Hematopoietic multipotent progenitor cell treated with erythropoietin and hydrocortisone succinate and interleukin-3 and kit ligand, for 6 days (in vitro differentiated cells): Measurements from ENCODE around the gene SHB.
"Not testable (repeated sequence)": the region's sequence is repeated elsewhere in the genome, so short reads cannot be mapped to it uniquely, and the experiment has no call there.

Experiments
- DNase-seq: peaks from one replicate; pipeline ENCODE4 v3.0.0-alpha.2; 2015

SHB gene

DNA sequence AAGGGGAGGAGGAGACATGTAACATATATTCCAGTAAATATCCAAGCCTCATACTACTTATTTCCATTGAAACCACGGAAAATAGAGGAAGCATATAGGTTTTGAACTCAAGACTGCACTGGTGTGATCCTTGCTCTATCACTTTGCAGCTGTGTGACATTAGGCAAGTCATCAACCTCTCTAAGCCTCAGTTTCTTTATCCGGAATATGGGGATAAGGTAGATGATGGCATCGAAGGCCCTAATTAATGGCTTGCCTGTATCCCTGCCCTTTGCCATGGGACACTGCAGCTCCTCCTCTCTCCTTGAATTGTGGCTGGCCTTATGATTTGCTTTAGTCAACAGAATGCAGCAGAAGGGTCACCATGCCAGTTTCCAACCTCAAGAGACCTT lies 6.9 kb downstream of the SHB start:
- no peak for DNase-seq

DNA sequence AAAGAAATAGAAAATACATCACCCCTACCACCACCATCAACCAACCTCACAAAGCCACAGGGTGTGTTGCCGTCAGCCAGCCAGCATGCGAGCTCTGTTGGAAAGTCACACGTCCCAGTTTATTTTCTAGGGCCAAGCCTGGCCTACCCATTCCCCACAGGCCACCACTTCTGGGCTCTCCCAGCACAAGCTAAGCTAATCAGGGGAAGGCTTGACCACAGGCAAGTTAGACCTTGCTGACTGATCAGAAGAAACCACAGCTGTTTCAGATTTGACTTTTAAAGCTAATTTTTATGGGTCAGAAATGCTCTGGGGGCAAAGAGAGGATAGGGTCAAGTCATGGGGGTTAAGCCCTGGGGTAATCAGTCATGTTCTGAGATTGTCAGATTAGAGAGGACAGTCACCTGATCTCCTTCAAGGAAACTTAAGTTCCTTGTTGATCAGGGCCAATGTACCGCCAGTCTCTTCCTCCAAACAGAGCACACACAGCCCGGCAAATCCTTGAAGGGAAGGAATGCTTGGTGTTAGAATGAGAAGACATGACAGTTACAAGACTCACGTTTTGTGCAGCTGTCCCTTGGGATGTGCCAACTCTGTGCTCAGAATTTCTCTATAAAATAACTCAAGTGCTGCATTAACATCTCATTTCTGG lies 7.6 kb downstream of the SHB start:
- no peak for DNase-seq

DNA sequence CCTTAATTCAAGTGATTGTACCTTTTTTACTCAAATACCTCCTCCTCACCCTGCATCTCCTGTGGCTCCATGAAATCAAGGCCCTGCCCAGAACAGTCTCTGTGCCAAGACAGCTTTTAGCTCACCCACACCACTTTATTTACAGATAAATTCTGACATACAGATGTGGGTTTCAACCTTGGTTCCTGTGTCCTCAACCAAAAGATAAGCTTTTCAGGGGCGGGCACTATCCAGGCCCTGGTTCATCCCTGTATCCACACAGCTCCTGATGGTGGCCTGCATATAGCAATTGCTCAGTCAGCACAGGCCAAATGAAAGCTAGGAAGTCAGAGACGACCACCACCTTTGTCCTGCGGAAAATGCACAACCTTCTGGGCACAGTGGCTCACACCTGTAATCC lies 8.3 kb downstream of the SHB start:
- peak; percentile 81 for DNase-seq

DNA sequence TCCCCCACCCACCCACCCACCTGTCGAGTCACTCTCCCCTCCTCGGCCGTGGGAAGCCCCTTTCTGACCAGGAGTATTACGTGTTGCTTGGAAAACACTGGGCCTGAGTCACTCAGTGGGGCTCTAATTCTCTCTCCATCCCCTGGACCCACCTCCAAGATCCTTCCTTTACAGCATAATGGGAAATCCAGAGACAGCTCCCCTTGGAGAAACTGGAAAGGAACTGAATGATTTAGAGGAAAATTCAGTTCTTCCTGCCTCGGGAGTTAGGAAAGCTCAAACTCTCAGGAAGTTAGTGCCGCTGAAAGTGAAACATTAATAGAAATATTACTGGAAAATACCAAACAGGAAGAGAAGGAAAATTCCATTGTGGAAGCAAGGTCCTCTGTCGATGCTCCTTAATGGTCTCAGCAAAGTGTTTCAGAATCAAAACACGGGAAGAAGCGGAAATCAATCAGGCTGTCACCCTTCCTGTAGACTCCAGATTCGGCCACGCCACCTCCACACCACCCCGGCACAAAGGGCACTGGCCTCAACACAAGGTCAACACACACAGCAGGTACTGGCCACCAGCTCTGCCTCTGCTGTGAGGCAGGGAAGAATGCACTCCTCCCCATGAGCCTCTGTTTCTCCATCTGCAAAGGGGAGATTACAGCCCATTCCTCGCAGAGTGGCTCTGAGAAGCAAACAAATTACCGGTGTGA lies 9.6 kb downstream of the SHB start:
- DNase-seq: no peak

DNA sequence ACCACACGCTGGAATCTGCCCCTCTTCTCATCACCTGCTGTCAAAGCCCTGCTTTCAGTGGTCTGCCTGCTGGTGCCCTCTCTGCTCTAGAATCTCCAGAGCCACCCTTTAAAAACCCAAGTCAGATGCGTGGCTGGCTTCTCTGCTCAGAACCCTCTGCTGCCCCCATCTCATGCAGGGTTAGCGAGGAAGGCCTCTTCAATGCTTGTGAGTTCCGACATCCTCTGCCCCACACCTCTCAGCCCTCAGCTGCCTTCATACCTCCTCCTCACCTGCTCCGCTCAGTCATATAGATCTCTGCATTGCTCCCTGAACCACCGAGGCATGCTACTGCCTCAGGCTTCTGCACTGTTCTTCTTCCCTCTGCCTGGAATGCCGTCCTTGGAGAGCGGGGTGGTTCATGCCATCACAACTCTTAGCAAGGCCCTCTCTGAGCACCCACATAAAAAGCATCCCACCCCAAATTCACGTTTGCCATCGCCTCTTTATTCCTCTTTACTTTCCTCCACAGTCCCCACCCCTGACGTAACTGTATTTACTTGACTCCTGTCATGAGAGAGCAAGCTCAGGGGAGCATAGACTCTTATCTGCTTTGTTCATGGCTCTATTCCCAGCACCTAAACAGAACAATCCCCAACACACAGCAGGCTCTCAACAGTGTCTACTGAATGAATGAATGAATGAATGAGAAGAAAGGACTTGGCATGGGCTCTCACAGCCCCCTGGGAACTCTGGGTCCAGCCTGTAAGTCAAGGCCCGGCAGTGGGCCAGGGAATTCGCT lies 10.4 kb downstream of the SHB start:
- peak; percentile 18 for DNase-seq

DNA sequence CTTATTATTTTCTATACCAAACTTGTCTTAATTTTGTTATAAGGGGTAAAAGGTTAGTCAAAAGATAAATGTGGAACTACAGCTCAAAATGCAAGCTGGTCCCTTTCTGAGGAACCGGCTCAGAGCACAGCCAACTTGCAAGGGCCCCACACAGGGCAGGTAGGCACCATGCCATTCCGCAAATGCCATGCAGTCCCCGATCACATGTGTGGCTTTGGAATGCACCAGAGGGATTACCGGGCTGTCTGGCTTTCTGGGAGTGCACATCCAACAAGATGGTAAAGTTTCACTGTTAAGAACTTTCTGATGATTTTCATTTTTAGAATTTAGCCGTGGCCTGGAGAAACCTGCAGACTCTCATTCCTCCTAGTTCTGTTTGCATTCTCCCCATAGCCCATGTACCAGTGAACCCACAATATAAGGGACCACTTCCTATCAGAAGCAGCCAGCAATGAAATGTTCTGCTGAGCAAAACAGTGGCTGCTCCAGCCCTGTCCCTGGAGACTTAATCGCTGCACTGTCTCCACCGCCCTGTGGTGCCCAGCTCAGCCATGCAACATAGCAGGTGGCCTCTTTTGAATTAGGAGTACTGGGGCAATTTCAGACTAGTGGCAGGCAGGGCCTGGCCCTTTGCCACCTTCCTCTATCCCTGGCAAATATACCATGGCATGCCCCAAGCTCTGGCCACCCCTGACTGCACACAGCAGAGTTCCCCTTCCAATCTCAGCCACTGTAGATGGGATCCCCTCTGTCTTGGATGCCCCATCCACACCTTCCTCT lies 11.4 kb downstream of the SHB start:
- no peak for DNase-seq

DNA sequence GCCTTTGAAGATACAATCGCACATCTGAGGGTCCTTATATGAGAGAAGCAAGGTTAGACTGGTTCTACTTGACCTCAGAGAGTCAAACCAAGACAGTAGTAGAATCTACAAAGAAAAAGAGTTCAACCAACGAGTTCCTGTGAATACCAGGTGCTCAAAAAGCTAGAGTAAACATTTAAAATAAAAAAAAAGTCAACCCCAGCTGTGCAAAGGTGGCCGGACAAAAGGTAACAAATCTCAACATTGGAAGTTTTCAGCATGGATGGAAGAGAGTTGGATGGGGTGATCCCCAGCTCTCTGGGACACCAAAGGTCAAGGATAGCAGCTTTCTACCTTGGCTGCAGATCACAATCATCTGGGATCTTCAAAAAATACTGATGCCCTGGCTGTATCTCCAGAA lies 14.4 kb downstream of the SHB start:
- DNase-seq: no peak

DNA sequence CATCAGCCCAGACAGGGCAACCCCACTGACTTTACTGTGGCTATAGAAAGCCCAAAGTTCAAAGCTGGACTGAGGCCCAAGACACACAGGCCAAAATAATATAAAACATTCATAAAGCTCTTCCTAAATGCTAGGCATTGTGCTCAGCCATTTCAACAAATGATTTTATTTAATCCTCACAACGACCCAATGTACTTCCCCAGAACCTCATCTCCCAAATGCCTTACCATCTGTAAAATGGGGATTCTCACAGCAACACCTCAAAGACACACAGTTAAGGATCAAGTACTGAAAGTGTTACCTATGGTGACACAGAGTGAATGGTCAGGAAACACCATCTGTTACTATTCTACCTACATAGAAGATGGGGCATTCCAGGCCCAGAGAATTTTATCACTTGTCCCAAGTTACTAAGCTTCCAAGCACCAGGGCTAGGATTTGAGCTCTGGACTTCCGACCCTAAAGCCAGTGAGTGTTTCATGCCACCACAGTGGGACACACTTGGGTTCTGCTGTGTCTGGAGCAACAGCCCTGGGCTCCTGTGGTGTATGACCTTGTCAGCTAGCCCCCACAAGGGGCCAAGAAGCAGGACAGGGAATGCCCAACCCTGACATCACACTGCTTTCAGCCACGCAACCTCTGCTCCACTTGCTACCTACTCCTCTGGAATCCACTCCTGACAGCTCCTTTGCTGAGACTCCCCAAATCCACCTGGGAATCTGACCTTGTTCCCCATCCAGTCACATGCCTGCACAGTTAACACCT lies 15.1 kb downstream of the SHB start:
- DNase-seq: no peak

DNA sequence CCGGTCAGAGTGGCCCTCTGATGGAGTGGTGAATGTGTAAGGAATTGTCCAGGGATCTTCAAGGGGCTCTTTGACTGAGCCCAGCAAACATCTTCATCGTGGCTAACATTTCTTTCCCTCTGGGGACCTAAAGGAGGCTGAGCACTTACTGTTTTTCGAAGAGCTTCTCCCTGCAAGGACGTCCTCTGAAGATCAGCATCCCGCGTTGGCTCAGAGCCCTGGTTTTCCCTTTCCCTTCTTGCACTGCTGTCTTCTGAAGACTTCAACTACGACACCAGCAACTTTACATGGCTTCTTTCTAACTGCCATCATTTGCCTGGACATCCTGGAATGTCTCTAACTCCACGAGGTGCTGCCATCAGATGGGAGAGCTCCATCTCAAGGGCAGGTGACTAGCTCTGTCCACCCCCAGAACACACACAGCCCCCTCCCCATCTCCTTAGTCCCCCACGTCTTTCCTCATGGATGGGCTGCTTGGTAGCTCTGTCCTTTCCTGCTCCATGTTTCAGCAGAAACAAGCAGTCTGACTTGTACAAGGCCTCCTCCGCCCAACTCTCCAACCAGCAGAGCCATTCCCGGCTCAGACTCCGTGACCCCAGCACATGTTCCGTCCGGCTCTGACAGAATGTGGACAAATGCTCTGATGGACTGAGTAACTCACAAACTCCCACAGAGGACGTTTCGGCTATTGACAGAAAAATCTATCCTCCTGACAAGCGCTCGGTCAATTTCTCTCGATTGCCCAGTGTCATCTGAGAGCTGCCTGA lies 17.1 kb downstream of the SHB start:
- no peak for DNase-seq

DNA sequence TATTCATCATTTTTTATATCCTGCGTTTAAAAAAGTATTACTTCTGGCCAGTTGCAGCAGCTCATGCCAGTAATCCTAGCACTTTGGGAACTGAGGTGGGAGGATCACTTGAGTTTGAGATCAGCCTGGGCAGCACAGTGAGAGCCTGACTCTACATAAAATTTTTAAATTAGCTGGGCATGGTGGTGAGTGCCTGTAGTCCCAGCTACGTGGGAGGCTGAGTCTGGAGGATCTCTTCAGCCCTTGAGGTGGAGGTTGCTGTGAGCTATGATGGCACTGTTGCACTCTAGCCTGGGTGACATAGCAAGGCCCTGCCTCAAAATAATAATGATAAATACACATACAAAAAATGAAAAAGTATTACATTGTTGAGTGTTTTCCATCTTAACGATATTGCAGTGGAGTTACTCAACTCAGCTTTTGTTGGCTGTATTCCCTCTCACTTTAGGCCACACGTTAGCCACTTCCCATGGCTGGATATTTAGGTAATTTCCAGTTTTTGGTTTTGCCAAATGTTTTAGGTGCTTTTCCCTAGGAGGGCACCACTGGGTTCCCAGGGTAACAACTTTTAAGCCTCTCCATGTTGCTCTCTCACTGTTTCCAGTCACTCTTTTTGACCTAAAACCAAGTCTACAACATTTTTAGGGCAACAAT lies 20.6 kb downstream of the SHB start:
- DNase-seq: no peak

DNA sequence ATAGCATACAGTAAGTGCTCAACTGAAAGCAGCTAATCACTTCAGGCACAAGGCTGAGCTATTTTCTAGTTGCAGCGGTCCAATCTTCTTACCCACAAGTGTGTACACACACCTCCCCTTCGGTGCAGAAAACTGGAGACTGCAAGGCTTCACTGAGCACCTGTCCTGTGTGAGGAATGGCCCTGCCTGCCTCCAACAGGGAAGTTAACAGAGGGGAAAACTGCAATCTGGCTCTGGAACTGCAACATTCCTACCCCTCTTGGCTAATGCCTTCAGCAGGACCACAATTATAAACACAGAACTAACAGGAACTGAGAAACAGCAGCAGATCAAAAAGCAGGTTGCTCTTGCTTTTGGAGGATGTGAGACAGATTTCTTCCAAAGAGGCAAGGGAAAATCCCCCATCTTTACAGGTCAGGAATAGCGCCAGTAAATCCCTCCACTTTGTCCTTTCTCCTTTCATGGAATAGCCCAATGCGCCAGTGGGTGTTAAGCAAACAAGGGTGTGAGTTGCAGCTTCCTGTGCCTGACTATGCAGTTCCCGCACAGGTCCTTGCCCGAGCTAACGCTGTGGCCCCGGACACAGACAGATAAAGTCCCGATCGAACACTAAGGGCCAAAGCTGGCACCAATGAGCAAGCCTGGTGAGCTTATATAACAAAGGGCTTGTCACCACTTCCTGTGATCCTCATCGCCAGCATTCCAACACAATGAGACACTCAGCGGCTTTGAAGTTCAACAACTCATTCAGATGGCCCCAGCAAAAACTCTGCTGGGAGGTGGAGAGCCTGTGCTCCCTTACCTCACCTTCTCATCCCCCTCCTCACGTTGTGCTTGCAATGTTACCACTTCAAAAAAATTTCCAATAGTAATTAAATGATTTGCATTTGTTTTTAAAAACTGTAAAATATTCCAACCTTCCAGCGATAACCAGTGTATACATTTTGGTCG lies 21.5 kb downstream of the SHB start:
- DNase-seq: peak; percentile 89

DNA sequence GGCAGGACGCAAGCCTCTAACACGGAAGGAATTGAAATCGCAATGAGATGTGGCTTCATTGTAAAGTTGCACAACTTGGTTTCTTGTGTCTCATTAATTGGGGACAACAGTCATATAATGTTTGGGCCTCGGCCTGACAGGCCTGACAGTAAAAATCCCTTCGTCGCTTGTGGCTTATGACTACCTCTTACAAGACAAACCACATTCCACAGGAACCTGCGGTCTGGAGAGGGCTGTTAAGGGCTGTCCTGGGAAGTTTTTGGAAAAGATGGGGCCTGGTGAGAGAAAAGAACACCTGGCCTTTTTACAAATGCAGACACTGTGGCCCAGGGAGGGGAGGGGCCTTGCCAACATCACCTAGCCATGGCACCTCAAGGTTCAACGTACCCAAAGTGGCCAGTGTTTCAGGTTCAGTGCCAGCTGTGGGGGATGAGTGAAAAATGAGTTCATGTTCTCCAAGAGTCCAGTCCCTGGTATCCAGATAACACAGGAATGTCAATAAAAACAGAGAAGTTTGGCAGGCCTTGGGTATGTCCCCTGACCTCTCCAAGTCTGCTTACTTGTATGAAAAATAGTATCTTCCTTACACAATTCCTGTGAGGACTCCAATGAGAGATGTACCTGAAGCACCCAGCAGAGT lies 22.2 kb downstream of the SHB start:
- peak; percentile 55 for DNase-seq

DNA sequence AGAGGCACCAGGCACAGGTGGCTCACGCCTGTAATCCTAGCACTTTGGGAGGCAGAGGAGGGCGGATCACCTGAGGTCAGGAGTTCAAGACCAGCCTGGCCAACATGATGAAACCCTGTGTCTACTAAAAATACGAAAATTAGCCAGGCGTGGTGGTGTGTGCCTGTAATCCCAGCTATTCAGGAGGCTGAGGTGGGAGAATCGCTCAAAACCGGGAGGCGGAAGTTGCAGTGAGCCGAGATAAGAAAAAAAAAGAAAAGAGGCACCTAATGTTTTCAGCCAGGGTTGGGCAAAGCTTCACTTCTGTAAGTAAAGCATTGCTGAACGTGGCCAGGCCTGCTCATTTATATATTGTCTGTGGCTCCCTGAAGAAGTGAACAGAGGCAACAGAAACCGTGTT lies 23.1 kb downstream of the SHB start:
- DNase-seq: not testable (repeated sequence)

DNA sequence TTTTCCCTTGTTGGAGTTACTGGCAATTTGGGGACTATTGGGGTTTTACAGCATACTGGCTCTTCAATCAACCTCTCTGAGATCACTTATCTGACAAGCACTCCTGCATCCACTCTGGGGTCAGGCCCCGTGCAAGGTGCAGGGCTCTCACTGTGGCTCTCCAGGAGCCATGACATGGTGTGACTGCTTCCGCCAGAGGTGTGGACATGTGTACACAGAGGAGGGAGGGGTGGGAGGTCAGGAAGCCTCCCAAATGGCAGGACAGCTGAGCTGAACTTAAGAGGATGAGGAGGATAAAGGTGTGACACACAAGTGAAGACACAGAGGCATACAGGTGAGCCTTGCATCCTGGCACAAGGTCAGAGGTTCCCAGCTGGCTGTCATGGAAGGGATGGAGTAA lies 24.3 kb downstream of the SHB start:
- no peak for DNase-seq

DNA sequence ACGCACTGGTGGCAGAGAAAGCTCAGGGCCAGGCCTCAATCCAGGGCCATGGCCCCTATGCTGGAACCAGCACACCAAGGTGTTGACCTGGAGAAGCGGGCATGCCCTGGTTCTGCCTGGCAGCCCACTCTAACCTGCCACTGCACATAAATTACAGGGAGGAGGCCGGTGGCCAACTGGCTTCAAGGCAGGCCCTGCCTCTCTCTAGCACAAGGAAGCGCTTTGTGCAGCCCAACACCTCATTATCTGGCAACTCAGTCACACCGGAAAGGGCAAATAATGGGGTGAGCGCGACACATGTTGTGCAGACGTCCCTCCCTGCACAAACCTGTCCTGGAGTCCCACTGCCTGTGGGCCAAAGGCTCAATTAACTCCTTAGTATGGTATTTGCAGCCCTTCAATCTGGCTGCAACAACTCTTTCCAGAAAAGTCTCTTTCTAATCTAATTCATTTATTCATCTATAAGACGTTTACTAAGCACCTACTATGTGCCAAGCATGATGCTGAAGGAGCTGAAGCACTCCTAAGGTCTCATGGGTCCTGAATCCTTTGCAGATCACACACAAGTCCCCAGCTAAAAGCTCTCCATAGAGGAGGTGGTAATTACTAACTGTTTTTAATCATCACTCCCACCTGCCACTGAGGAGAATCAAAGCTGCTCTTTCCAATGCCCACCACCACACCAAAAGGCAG lies 24.9 kb downstream of the SHB start:
- no peak for DNase-seq

DNA sequence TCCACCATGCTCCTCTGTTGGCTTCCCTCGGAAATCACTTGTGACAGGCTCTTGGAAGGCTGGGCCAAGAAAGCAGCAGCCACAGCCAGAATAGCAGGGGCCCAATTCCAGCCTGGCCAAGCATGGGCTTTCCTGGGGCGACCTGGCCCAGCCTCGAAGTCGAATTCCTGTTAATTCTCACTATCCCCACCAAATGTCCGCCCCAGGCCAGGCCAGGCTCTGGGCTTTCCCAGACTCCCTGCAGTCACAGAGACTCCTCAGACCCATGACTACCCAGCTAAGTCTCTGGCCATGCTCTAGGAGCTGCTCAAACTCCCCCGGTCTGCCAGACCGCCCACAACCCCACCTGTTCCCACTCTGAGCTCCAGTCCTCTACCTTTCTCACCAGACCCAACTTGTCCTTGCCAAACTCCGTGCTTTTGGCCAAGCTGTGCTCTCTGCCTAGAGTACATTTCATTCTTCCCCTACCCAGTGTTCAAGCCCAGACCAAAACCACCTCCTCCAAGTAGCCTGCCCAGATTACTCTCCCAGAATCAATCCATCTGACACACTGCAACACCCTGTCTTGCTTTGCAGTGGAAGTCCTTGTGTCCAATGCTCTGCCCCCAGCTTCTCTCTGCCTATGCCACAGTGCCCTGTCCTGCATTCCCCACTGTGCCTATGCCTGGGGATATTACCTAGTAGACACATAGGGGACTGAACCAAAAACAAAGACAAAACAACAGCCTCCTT lies 26.2 kb downstream of the SHB start:
- DNase-seq: no peak

DNA sequence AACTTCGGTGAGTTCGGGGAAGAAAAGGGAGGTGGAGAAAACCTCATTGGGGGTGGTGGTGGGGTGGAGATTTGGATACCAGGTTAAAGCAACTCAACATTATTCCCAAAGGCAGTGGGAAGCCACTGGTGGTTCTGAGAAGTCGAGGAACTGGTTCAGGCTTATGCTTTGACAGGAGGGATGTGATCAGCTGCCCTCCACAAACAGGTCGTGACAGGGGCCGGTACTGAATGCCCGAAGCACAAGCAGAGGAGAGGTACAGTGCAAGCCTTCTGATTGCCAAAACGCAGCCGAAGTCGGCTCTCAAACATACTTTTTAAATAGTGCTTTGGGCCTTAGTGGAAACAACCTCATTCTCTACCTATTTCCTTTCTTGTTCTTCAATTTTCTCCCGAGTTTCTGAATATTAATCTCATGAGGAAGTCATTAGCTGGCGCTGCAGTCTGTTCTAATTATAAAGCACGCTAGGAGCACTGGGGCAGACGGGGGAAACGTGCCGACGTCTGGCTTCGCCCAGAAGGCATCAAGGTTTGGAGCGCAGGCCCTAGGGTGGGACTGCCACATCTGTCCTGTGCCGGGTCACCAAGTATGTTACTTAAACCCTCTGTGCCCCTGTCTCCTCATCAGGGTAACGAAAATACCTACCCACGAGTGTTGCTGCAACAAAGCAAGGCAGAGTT lies 27.3 kb downstream of the SHB start:
- no peak for DNase-seq
